ENCODE data around the gene GNAI3. TPM values are rescaled to one million over a fixed set of nuclear protein-coding genes. Genes with fewer than 3 reads are reported as not detected.

The GNAI3 gene
- total RNA-seq, 2 experiments from 2014 or later = 5.1 to 5.4 TPM

- Mint-ChIP-seq H3K36me3 (ENCODE audit: low read depth) (no peaks in the 10 kb centered on the region), H3K4me3 (no peak overlapping the region), H3K27me3 (no peaks in the 10 kb centered on the region), H3K4me1 (ENCODE audit: low read depth) (no peaks in the 10 kb centered on the region), H3K27ac (no peak overlapping the region), H3K9me3 (no peaks in the 10 kb centered on the region)
- TF ChIP-seq CTCF (IDR thresholded peaks at IDR 0.05) = no peak
- Histone ChIP-seq H3K27me3 (ENCODE audit: control insufficient read depth in 1 of 2, insufficient read depth in 2 of 2, low read length in 2 of 2) (no peaks in the 10 kb centered on the region), H3K4me1 (ENCODE audit: insufficient read depth, low read length) (no peaks in the 10 kb centered on the region), H3K36me3 (ENCODE audit: insufficient read depth, low read length) (no peaks in the 10 kb centered on the region), H3K27ac (ENCODE audit: low read depth in 1 of 2, low read length in 2 of 2) (no peak overlapping the region), H3K9me3 (ENCODE audit: control insufficient read depth in 1 of 2, insufficient read depth in 1 of 2, low read length in 2 of 2) (no peaks in the 10 kb centered on the region), H3K4me3 (ENCODE audit: low read length) (no peak overlapping the region)
- ATAC-seq (ENCODE audit: poor library complexity) (no peak), DNase-seq (no peak)
- ChIA-PET POLR2A (interaction anchor here (0.9 kb wide), 1 partner anchor 9 kb away, joined by 3 read pairs; no protein-coding TSS in a partner anchor), CTCF (interaction anchor here (1.7 kb wide), 1 partner anchor 8 kb away, joined by 3 read pairs; no protein-coding TSS in a partner anchor)
- intact Hi-C loops (cut with DNase I, micrococcal nuclease) = no loop called here
Measured at GRCh38 chr1:109523706-109524105, 24.7 kb upstream of the GNAI3 start.

DNA sequence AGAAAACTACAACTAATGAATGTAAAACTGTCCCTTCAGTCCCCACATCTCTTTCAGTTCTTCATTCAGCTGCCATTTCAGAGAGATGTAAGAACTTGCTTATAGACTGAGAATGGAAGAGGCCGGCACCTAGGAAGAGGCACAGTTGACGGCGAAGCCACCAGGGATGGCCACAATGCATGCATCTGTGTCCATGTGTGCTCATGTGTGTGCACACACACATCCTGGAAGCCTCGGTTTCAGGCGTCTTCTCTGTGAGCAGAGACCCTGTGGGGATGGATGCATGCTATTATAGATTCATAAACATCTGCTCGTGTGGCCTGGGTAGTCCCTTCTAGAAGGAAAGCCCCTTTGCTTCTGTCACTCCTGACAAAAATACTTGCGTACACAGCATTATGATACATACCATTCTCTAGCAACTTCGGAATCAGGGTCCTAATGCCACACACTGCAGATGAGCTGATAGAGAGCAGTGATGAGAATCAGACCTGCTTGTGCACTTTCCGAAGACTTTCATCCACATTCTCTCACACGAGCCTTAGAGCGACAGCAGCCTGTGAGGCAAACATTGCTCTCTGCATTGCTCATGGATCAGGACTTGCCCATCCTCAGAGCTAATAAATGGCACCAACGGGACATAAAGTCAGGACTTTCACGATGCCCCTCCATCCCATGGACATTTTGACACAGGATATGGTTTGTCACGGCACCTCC lies 21.2 kb upstream of the GNAI3 start:
- Mint-ChIP-seq H3K9me3 (no peaks in the 10 kb centered on the region), H3K4me3 (no peak overlapping the region), H3K27me3 (no peaks in the 10 kb centered on the region), H3K36me3 (ENCODE audit: low read depth) (no peaks in the 10 kb centered on the region), H3K4me1 (ENCODE audit: low read depth) (peaks cover 24% of the 10 kb centered on the region), H3K27ac (no peak overlapping the region)
- H3K27me3 ChIP-seq (ENCODE audit: control insufficient read depth in 1 of 2, insufficient read depth in 2 of 2, low read length in 2 of 2) = no peaks in the 10 kb centered on the region
- H3K4me1 ChIP-seq (ENCODE audit: insufficient read depth, low read length) = peaks cover 27% of the 10 kb centered on the region
- no peak for TF ChIP-seq CTCF (IDR thresholded peaks at IDR 0.05)
- H3K4me3 ChIP-seq (ENCODE audit: low read length) = no peak overlapping the region
- no peak for DNase-seq
- intact Hi-C loops (cut with DNase I, micrococcal nuclease) = no loop called here
- POLR2A ChIA-PET = interaction anchor here (8.8 kb wide), 1 partner anchor 27 kb away, joined by 318 read pairs; the partner anchor contains the start of genes AMIGO1 and CYB561D1
- no peaks in the 10 kb centered on the region for H3K36me3 ChIP-seq (ENCODE audit: insufficient read depth, low read length)
- no peaks in the 10 kb centered on the region for H3K9me3 ChIP-seq (ENCODE audit: control insufficient read depth in 1 of 2, insufficient read depth in 1 of 2, low read length in 2 of 2)
- CTCF ChIA-PET = interaction anchor here (10.3 kb wide), 1 partner anchor 28 kb away, joined by 474 read pairs; the partner anchor contains the start of genes AMIGO1 and CYB561D1
- no peak for ATAC-seq (ENCODE audit: poor library complexity)
- no peak overlapping the region for H3K27ac ChIP-seq (ENCODE audit: low read depth in 1 of 2, low read length in 2 of 2)

DNA sequence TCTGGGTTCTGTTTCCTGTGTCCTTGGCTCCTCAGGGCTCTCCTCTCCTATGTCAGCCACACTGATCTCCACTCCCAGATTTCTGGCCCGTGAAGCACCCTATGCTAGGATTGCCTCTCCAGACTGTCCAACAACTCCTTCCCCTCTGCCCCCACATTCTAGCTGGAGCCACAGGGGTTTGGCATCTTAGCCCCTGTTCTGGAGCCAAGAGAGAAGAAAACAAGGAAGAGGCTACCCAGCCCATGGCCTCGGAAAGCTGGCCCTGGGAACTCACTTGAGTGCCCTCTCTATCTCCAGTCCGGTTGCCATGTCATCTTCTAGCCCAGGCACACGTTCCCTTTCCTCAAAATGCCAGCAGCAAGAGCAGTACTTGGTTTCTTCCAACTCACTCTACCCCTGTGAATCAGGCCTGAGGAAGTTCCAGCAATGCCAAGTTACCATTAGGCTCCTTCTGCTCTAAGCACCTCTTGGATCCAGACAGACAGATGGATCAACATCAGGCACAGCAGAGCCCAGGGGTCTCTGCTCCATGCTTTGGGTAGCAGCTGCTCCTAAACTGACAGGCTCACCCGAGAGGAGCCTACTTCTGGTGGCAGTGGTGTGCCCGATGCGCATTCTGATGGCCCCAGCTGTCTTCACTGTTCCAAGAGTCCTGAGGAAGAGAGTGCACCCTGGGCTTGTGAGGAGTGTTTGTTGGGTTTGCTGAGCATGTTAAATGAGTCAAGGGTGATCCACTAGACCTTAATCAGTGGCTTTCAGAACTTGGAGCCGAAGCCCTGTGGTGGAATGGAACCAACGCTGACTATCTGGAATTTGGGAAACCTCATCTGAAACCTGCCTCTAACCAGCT lies 20.3 kb upstream of the GNAI3 start:
- Histone ChIP-seq H3K4me1 (ENCODE audit: insufficient read depth, low read length) (peaks cover 35% of the 10 kb centered on the region), H3K4me3 (ENCODE audit: low read length) (no peak overlapping the region), H3K9me3 (ENCODE audit: control insufficient read depth in 1 of 2, insufficient read depth in 1 of 2, low read length in 2 of 2) (no peaks in the 10 kb centered on the region), H3K27ac (ENCODE audit: low read depth in 1 of 2, low read length in 2 of 2) (no peak overlapping the region), H3K36me3 (ENCODE audit: insufficient read depth, low read length) (no peaks in the 10 kb centered on the region), H3K27me3 (ENCODE audit: control insufficient read depth in 1 of 2, insufficient read depth in 2 of 2, low read length in 2 of 2) (no peaks in the 10 kb centered on the region)
- no peaks in the 10 kb centered on the region for H3K36me3 Mint-ChIP-seq (ENCODE audit: low read depth)
- DNase-seq (no peak), ATAC-seq (ENCODE audit: poor library complexity) (no peak)
- no peaks in the 10 kb centered on the region for H3K27me3 Mint-ChIP-seq
- intact Hi-C loops (cut with DNase I, micrococcal nuclease) = no loop called here
- peaks cover 32% of the 10 kb centered on the region for H3K4me1 Mint-ChIP-seq (ENCODE audit: low read depth)
- no peak overlapping the region for H3K4me3 Mint-ChIP-seq
- H3K27ac Mint-ChIP-seq = no peak overlapping the region
- TF ChIP-seq CTCF (IDR thresholded peaks at IDR 0.05) = no peak
- no peaks in the 10 kb centered on the region for H3K9me3 Mint-ChIP-seq
- ChIA-PET CTCF (interaction anchor here (10.3 kb wide), 1 partner anchor 29 kb away, joined by 474 read pairs; the partner anchor contains the start of genes AMIGO1 and CYB561D1), POLR2A (interaction anchor here (8.8 kb wide), 1 partner anchor 27 kb away, joined by 318 read pairs; the partner anchor contains the start of genes AMIGO1 and CYB561D1)
